Mesenteric fat pad (tissue), 1 donor: ENCODE measurements around the gene RAET1E. TPM values are rescaled to one million over a fixed set of nuclear protein-coding genes. Genes with fewer than 3 reads are reported as not detected.
A peak's percentile ranks its signal among the peaks of the same experiment; 100 is the strongest.

Source experiments
- DNase-seq: peaks from one replicate; pipeline ENCODE4 v3.0.0-alpha.2; 2020; ENCODE audit warnings: low spot score
- total RNA-seq: library from RNA; stranded (reverse); fragmentation: NEBNext Ultra II Directional; extraction: Animal tissue kit (Norgen Biotek cat#: 25700); gene quantifications from one replicate; pipeline ENCODE4 v1.2.1, GENCODE V29; 2021
- donor health status: DM: yes; HTN: yes; CAD: no.

The RAET1E gene
- total RNA-seq, 1 donor from 2014 or later: 0.29 TPM

- DNase-seq: no peak
These were observed 6.7 kb downstream of the RAET1E start for GRCh38 chr6:149891259-149891658.

GRCh38 chr6:149890629-149891045 is 7.3 kb downstream of the RAET1E start:
- DNase-seq: no peak

GRCh38 chr6:149889326-149889725 is 8.6 kb downstream of the RAET1E start:
- DNase-seq: no peak

GRCh38 chr6:149888659-149889058 is 9.3 kb downstream of the RAET1E start:
- no peak for DNase-seq

- DNase-seq: no peak
These were observed 9.8 kb downstream of the RAET1E start for GRCh38 chr6:149888093-149888492.

GRCh38 chr6:149887343-149887742 is 10.6 kb downstream of the RAET1E start:
- no peak for DNase-seq

GRCh38 chr6:149885888-149886287 is 12.0 kb downstream of the RAET1E start:
- no peak for DNase-seq

- DNase-seq: no peak
These were observed 13.3 kb downstream of the RAET1E start for GRCh38 chr6:149884617-149885016.

- DNase-seq: no peak
These were observed 13.7 kb downstream of the RAET1E start for GRCh38 chr6:149884215-149884614.

- DNase-seq: no peak
These were observed 16.1 kb downstream of the RAET1E start for GRCh38 chr6:149881860-149882259.

GRCh38 chr6:149881066-149881766 is 16.7 kb downstream of the RAET1E start:
- no peak for DNase-seq

- DNase-seq: no peak
These were observed 20.3 kb downstream of the RAET1E start for GRCh38 chr6:149877659-149878058.

- no peak for DNase-seq
These were observed 21.5 kb downstream of the RAET1E start for GRCh38 chr6:149876241-149876933.

GRCh38 chr6:149872233-149872632 is 25.7 kb downstream of the RAET1E start:
- no peak for DNase-seq

GRCh38 chr6:149871182-149871581 is 26.7 kb downstream of the RAET1E start:
- no peak for DNase-seq

GRCh38 chr6:149869275-149869892 is 28.5 kb downstream of the RAET1E start:
- no peak for DNase-seq

- no peak for DNase-seq
These were observed 29.9 kb downstream of the RAET1E start for GRCh38 chr6:149867876-149868640.

GRCh38 chr6:149864578-149865535 is 33.1 kb downstream of the RAET1E start:
- no peak for DNase-seq

- peak; percentile 94 for DNase-seq
These were observed 34.0 kb downstream of the RAET1E start, which contains the start of gene LRP11 for GRCh38 chr6:149863698-149864577. Gene LRP11 (minus strand): TSS chr6:149864359. CDS start chr6:149864020, 339 bp downstream.
